Smooth muscle cell (in vitro differentiated cells): ENCODE data around the gene PTPRG. TPM values are rescaled to one million over a fixed set of nuclear protein-coding genes. Genes with fewer than 3 reads are reported as not detected.
A peak's percentile ranks its signal among the peaks of the same experiment; 100 is the strongest.

ENCODE experiments used
- DNase-seq: peaks from one replicate; lab custom pipeline; 2025; ENCODE audit not compliant: unreplicated experiment; lab: John Stamatoyannopoulos, UW
- H2AFZ ChIP-seq: fragments of 200-600 bp; sonication (generic); 2 replicates; pipeline ENCODE4 v1.6.0; 2016; ENCODE audit warnings: antibody characterized with exemption, low read depth, mild to moderate bottlenecking
- H3F3A ChIP-seq: fragments of 200-600 bp; sonication (generic); 2 replicates; pipeline ENCODE4 v1.6.0; 2017; ENCODE audit warnings: antibody characterized with exemption, low read depth
- H3K27ac ChIP-seq: fragments of 200-600 bp; sonication (generic); 2 replicates; pipeline ENCODE4 v1.5.1; 2016; ENCODE audit warnings: low read depth, mild to moderate bottlenecking
- H3K27me3 ChIP-seq: fragments of 200-600 bp; sonication (generic); 2 replicates; pipeline ENCODE4 v1.6.1; 2016; ENCODE audit warnings: low read depth, mild to moderate bottlenecking
- H3K36me3 ChIP-seq: fragments of 200-600 bp; sonication (generic); 2 replicates; pipeline ENCODE4 v1.5.1; 2016; ENCODE audit warnings: low read depth
- H3K4me1 ChIP-seq: fragments of 200-600 bp; sonication (generic); 2 replicates; pipeline ENCODE4 v1.5.1; 2016; ENCODE audit warnings: low read depth
- H3K4me2 ChIP-seq: fragments of 200-600 bp; sonication (generic); 2 replicates; pipeline ENCODE4 v1.6.0; 2016; ENCODE audit warnings: mild to moderate bottlenecking
- H3K4me3 ChIP-seq: fragments of 200-600 bp; sonication (generic); 2 replicates; pipeline ENCODE4 v1.5.1; 2016; ENCODE audit warnings: mild to moderate bottlenecking
- H3K79me2 ChIP-seq: fragments of 200-600 bp; sonication (generic); 2 replicates; pipeline ENCODE4 v1.6.0; 2016; ENCODE audit warnings: low read depth, mild to moderate bottlenecking
- H3K9ac ChIP-seq: fragments of 200-600 bp; sonication (generic); 2 replicates; pipeline ENCODE4 v1.6.0; 2016; ENCODE audit warnings: low read depth
- H3K9me3 ChIP-seq: fragments of 200-600 bp; sonication (generic); replicated peaks from 2 replicates; pipeline ENCODE4 v1.5.1; 2016; ENCODE audit warnings: low read depth
- H4K20me1 ChIP-seq: fragments of 200-600 bp; sonication (generic); 2 replicates; pipeline ENCODE4 v1.6.0; 2016; ENCODE audit warnings: low read depth
- CTCF ChIP-seq: fragments of 200-600 bp; sonication (generic); IDR thresholded peaks from 2 replicates; pipeline ENCODE4 v1.5.1; 2017; ENCODE audit warnings: borderline replicate concordance, mild to moderate bottlenecking, antibody characterized with exemption; ENCODE audit not compliant: insufficient read depth, poor library complexity, severe bottlenecking
- WGBS: methylation state at CpG from one replicate; pipeline ENCODE4 v1.1.7; 2016; ENCODE audit warnings: low lambda C conversion rate; 5-methylcytosine and 5-hydroxymethylcytosine counted together
- polyA plus RNA-seq: library from polyadenylated mRNA; unstranded; fragments of >200 nt; fragmentation: Nextera tagmentation; extraction: Ambion mirVana; gene quantifications from 2 replicates; pipeline ENCODE4 v1.2.1, GENCODE V29; 2016
- total RNA-seq: library from RNA; depleted of rRNA; stranded (reverse); fragments of >200 nt; gene quantifications from 2 replicates; pipeline ENCODE4 v1.2.3, GENCODE V29; 2014

Gene PTPRG
- total and polyA plus RNA-seq, 2 experiments from 2014 or later: 21.2 to 87.3 TPM

GRCh38 chr3:61876797-61877196 lies 315.4 kb downstream of the PTPRG start:
- TF ChIP-seq CTCF: no peak
- peaks cover 84% of the 10 kb centered on the region for H4K20me1 ChIP-seq
- no peaks in the 10 kb centered on the region for H3K27me3 ChIP-seq
- peak overlapping the region; percentile 67 for H3K27ac ChIP-seq
- peaks cover 17% of the 10 kb centered on the region for H3F3A ChIP-seq
- 24% methylated on average over 2 of the region's 2 CpGs for WGBS
- H3K9me3 ChIP-seq: no peaks in the 10 kb centered on the region
- H3K4me1 ChIP-seq: peaks cover 45% of the 10 kb centered on the region
- H3K79me2 ChIP-seq: peaks cover 62% of the 10 kb centered on the region
- H3K36me3 ChIP-seq: no peaks in the 10 kb centered on the region
- H3K4me3 ChIP-seq: no peak overlapping the region
- no peak for DNase-seq
- H3K9ac ChIP-seq: no peak overlapping the region
- peak overlapping the region; percentile 69 for H3K4me2 ChIP-seq
- no peak overlapping the region for H2AFZ ChIP-seq

- peak overlapping the region; percentile 67 for H3K27ac ChIP-seq
- no peak overlapping the region for H2AFZ ChIP-seq
- peak overlapping the region; percentile 69 for H3K4me2 ChIP-seq
- DNase-seq: no peak
- no peak overlapping the region for H3K9ac ChIP-seq
- no peak overlapping the region for H3K4me3 ChIP-seq
- H3K9me3 ChIP-seq: no peaks in the 10 kb centered on the region
- peaks cover 60% of the 10 kb centered on the region for H3K79me2 ChIP-seq
- peak; percentile 28 for TF ChIP-seq CTCF
- H3K36me3 ChIP-seq: no peaks in the 10 kb centered on the region
- no peaks in the 10 kb centered on the region for H3K27me3 ChIP-seq
- H3K4me1 ChIP-seq: peaks cover 41% of the 10 kb centered on the region
- peaks cover 84% of the 10 kb centered on the region for H4K20me1 ChIP-seq
- H3F3A ChIP-seq: peaks cover 17% of the 10 kb centered on the region
- WGBS: 50% methylated on average over 6 of the region's 6 CpGs
Measured at GRCh38 chr3:61877359-61878138, 316.2 kb downstream of the PTPRG start.

GRCh38 chr3:61882253-61882652 lies 320.9 kb downstream of the PTPRG start:
- Histone ChIP-seq H3K4me1 (peaks cover 12% of the 10 kb centered on the region), H3K27ac (no peak overlapping the region)

More at GRCh38 chr3:61882253-61882652, 320.9 kb downstream of the PTPRG start:
- Histone ChIP-seq H3K9me3 (no peaks in the 10 kb centered on the region), H3K79me2 (peaks cover 59% of the 10 kb centered on the region), H3K27me3 (no peaks in the 10 kb centered on the region), H3K9ac (no peak overlapping the region), H3K36me3 (no peaks in the 10 kb centered on the region), H4K20me1 (peaks cover 77% of the 10 kb centered on the region), H3K4me2 (no peak overlapping the region), H3F3A (peaks cover 3% of the 10 kb centered on the region), H2AFZ (no peak overlapping the region), H3K4me3 (no peak overlapping the region)
- no peak for DNase-seq
- no peak for TF ChIP-seq CTCF
